Loucy (cell line): ENCODE data around the gene NOX1.

ENCODE experiments used
- CTCF ChIP-seq: fragments of 200-600 bp; sonication (generic); conservative IDR thresholded peaks from 2 replicates; pipeline ENCODE4 v1.5.1; 2014; ENCODE audit warnings: mild to moderate bottlenecking, antibody characterized with exemption, low read length
- EZH2phosphoT487 ChIP-seq: fragments of 200-600 bp; IDR thresholded peaks from 2 replicates; pipeline ENCODE4 v1.6.1; 2018; ENCODE audit warnings: antibody characterized with exemption, mild to moderate bottlenecking, moderate library complexity, borderline replicate concordance

GRCh38 chrX:100895365-100896075 lies 21.4 kb upstream of the NOX1 start:
- TF ChIP-seq CTCF (peak; percentile 58), EZH2phosphoT487 (no peak)
